GM23338 (cell line): ENCODE data around the gene BRD3. TPM values are rescaled to one million over a fixed set of nuclear protein-coding genes. Genes with fewer than 3 reads are reported as not detected.

Source experiments
- ATAC-seq: fragments of 200-7000 bp; cut with Tn5 transposase; 3 replicates; pipeline ENCODE4 v1.9.1; 2020
- DNase-seq: peaks from one replicate; pipeline ENCODE4 v3.0.0-alpha.2; 2015; ENCODE audit warnings: low spot score
- H2AFZ ChIP-seq: fragments of 200-600 bp; sonication (generic); 2 replicates; pipeline ENCODE4 v1.8.0; 2016; ENCODE audit warnings: antibody characterized with exemption, mild to moderate bottlenecking, moderate library complexity
- H3F3A ChIP-seq: fragments of 200-600 bp; sonication (generic); replicated peaks from 2 replicates; pipeline ENCODE4 v1.8.0; 2017; ENCODE audit warnings: antibody characterized with exemption, mixed run types, low read depth
- H3K27ac ChIP-seq: fragments of 200-600 bp; sonication (generic); 2 replicates; pipeline ENCODE4 v1.6.1; 2016; ENCODE audit warnings: low read depth
- H3K27me3 ChIP-seq: fragments of 200-600 bp; sonication (generic); 2 replicates; pipeline ENCODE4 v1.8.0; 2016; ENCODE audit warnings: mild to moderate bottlenecking, mixed run types, moderate library complexity; ENCODE audit not compliant: insufficient read depth
- H3K36me3 ChIP-seq: fragments of 200-600 bp; sonication (generic); 2 replicates; pipeline ENCODE4 v1.8.0; 2016; ENCODE audit warnings: mild to moderate bottlenecking; ENCODE audit not compliant: insufficient read depth
- H3K4me1 ChIP-seq: fragments of 200-600 bp; sonication (generic); 2 replicates; pipeline ENCODE4 v1.8.0; 2016; ENCODE audit warnings: mild to moderate bottlenecking, moderate library complexity; ENCODE audit not compliant: insufficient read depth
- H3K4me2 ChIP-seq: fragments of 200-600 bp; sonication (generic); 2 replicates; pipeline ENCODE4 v1.7.1; 2017; ENCODE audit warnings: mixed run types
- H3K4me3 ChIP-seq: fragments of 200-600 bp; sonication (generic); 2 replicates; pipeline ENCODE4 v1.6.1; 2016; ENCODE audit warnings: mixed run types
- H3K79me2 ChIP-seq: fragments of 200-600 bp; sonication (generic); replicated peaks from 2 replicates; pipeline ENCODE4 v1.8.0; 2017; ENCODE audit warnings: mild to moderate bottlenecking; ENCODE audit not compliant: insufficient read depth
- H3K9me2 ChIP-seq: fragments of 200-600 bp; sonication (generic); 2 replicates; pipeline ENCODE4 v1.8.0; 2017; ENCODE audit not compliant: insufficient read depth
- H4K20me1 ChIP-seq: fragments of 200-600 bp; sonication (generic); replicated peaks from 2 replicates; pipeline ENCODE4 v1.8.0; 2017; ENCODE audit warnings: mild to moderate bottlenecking; ENCODE audit not compliant: insufficient read depth
- H3K27ac Mint-ChIP-seq: 2 replicates; pipeline ENCODE4 v1.8.0; 2020; ENCODE audit warnings: inconsistent platforms, mild to moderate bottlenecking, moderate library complexity, mixed read lengths
- H3K27me3 Mint-ChIP-seq: 3 replicates; pipeline ENCODE4 v1.8.0; 2022; ENCODE audit warnings: low read depth, mild to moderate bottlenecking, moderate library complexity, mixed read lengths, inconsistent platforms; ENCODE audit not compliant: insufficient read depth, poor library complexity
- H3K36me3 Mint-ChIP-seq: 3 replicates; pipeline ENCODE4 v1.8.0; 2021; ENCODE audit warnings: low read depth, mild to moderate bottlenecking, inconsistent platforms, moderate library complexity, mixed read lengths
- H3K4me1 Mint-ChIP-seq: 3 replicates; pipeline ENCODE4 v1.8.0; 2020; ENCODE audit warnings: mild to moderate bottlenecking, inconsistent platforms, mixed read lengths
- H3K4me3 Mint-ChIP-seq: 3 replicates; pipeline ENCODE4 v1.8.0; 2021; ENCODE audit warnings: moderate library complexity, mild to moderate bottlenecking, inconsistent platforms, mixed read lengths
- H3K9me3 Mint-ChIP-seq: 3 replicates; pipeline ENCODE4 v1.8.0; 2020; ENCODE audit warnings: moderate library complexity, mild to moderate bottlenecking, inconsistent platforms, mixed read lengths
- POLR2AphosphoS5 ChIP-seq: IDR thresholded peaks from 2 replicates; pipeline ENCODE4 v1.6.1; 2016; ENCODE audit warnings: antibody characterized with exemption, low read depth
- polyA plus RNA-seq: library from polyadenylated mRNA; unstranded; fragments of >200 nt; fragmentation: Nextera tagmentation; extraction: Ambion mirVana; gene quantifications from 2 replicates; pipeline ENCODE4 v1.2.1, GENCODE V29; 2016
- total RNA-seq: library from RNA; depleted of rRNA; stranded (reverse); fragments of >200 nt; shearing (Covaris generic); gene quantifications from 2 replicates; pipeline ENCODE4 v1.2.3, GENCODE V29; 2014
- TF ChIP-seq, protein P1 (sequence below): fragments of 250-450 bp; sonication (Bioruptor Pico); IDR thresholded peaks from 2 replicates; pipeline ENCODE4 v1.5.0; 2020; ENCODE audit warnings: mild to moderate bottlenecking, moderate library complexity
- TF ChIP-seq, protein P2 (sequence below): IDR thresholded peaks from one replicate; pipeline ENCODE4 v1.6.1; 2018; ENCODE audit warnings: antibody characterized with exemption; ENCODE audit not compliant: unreplicated experiment

BRD3 gene
- total and polyA plus RNA-seq, 2 experiments from 2014 or later, result 46.0 to 88.0 TPM

- H3K27ac ChIP-seq, result no peak overlapping the region
- peaks cover 2% of the 10 kb centered on the region; the same call in 1 of the 3 replicates for H3K9me3 Mint-ChIP-seq
Observed at GRCh38 chr9:134085674-134086073, 17.8 kb upstream of the BRD3 start.

GRCh38 chr9:134083451-134083850, 15.6 kb upstream of the BRD3 start:
- no peaks in the 10 kb centered on the region for H3K79me2 ChIP-seq
- TF ChIP-seq, protein P1, sequence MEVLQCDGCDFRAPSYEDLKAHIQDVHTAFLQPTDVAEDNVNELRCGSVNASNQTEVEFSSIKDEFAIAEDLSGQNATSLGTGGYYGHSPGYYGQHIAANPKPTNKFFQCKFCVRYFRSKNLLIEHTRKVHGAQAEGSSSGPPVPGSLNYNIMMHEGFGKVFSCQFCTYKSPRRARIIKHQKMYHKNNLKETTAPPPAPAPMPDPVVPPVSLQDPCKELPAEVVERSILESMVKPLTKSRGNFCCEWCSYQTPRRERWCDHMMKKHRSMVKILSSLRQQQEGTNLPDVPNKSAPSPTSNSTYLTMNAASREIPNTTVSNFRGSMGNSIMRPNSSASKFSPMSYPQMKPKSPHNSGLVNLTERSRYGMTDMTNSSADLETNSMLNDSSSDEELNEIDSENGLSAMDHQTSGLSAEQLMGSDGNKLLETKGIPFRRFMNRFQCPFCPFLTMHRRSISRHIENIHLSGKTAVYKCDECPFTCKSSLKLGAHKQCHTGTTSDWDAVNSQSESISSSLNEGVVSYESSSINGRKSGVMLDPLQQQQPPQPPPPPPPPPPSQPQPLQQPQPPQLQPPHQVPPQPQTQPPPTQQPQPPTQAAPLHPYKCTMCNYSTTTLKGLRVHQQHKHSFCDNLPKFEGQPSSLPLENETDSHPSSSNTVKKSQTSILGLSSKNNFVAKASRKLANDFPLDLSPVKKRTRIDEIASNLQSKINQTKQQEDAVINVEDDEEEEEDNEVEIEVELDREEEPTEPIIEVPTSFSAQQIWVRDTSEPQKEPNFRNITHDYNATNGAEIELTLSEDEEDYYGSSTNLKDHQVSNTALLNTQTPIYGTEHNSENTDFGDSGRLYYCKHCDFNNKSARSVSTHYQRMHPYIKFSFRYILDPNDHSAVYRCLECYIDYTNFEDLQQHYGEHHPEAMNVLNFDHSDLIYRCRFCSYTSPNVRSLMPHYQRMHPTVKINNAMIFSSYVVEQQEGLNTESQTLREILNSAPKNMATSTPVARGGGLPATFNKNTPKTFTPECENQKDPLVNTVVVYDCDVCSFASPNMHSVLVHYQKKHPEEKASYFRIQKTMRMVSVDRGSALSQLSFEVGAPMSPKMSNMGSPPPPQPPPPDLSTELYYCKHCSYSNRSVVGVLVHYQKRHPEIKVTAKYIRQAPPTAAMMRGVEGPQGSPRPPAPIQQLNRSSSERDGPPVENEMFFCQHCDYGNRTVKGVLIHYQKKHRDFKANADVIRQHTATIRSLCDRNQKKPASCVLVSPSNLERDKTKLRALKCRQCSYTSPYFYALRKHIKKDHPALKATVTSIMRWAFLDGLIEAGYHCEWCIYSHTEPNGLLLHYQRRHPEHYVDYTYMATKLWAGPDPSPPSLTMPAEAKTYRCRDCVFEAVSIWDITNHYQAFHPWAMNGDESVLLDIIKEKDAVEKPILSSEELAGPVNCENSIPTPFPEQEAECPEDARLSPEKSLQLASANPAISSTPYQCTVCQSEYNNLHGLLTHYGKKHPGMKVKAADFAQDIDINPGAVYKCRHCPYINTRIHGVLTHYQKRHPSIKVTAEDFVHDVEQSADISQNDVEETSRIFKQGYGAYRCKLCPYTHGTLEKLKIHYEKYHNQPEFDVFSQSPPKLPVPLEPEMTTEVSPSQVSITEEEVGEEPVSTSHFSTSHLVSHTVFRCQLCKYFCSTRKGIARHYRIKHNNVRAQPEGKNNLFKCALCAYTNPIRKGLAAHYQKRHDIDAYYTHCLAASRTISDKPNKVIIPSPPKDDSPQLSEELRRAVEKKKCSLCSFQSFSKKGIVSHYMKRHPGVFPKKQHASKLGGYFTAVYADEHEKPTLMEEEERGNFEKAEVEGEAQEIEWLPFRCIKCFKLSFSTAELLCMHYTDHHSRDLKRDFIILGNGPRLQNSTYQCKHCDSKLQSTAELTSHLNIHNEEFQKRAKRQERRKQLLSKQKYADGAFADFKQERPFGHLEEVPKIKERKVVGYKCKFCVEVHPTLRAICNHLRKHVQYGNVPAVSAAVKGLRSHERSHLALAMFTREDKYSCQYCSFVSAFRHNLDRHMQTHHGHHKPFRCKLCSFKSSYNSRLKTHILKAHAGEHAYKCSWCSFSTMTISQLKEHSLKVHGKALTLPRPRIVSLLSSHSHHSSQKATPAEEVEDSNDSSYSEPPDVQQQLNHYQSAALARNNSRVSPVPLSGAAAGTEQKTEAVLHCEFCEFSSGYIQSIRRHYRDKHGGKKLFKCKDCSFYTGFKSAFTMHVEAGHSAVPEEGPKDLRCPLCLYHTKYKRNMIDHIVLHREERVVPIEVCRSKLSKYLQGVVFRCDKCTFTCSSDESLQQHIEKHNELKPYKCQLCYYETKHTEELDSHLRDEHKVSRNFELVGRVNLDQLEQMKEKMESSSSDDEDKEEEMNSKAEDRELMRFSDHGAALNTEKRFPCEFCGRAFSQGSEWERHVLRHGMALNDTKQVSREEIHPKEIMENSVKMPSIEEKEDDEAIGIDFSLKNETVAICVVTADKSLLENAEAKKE, result no peak
- no peak overlapping the region for H3K27ac Mint-ChIP-seq
- no peak overlapping the region for H3K4me3 ChIP-seq
- H3K4me1 Mint-ChIP-seq, result no peaks in the 10 kb centered on the region
- peaks cover 15% of the 10 kb centered on the region for H3K27me3 Mint-ChIP-seq
- no peak overlapping the region for H3K4me2 ChIP-seq
- no peaks in the 10 kb centered on the region for H3K36me3 ChIP-seq
- no peaks in the 10 kb centered on the region; the same call in 2 of the 3 replicates for H3K36me3 Mint-ChIP-seq
- no peaks in the 10 kb centered on the region for H3K4me1 ChIP-seq
- no peak overlapping the region for H3K4me3 Mint-ChIP-seq
- no peaks in the 10 kb centered on the region; the same call in 1 of the 2 replicates for H3K9me2 ChIP-seq
- H4K20me1 ChIP-seq, result no peaks in the 10 kb centered on the region
- DNase-seq, result no peak
- no peak overlapping the region for H2AFZ ChIP-seq
- no peak overlapping the region for H3K27ac ChIP-seq
- H3K9me3 Mint-ChIP-seq, result peaks cover 9% of the 10 kb centered on the region; the same call in 1 of the 3 replicates
- ATAC-seq, result no peak
- H3F3A ChIP-seq, result no peaks in the 10 kb centered on the region
- no peaks in the 10 kb centered on the region for H3K27me3 ChIP-seq

More at GRCh38 chr9:134085674-134086073, 17.8 kb upstream of the BRD3 start:
- Mint-ChIP-seq H3K36me3 (no peaks in the 10 kb centered on the region; the same call in 2 of the 3 replicates), H3K4me3 (no peak overlapping the region), H3K4me1 (peaks cover 2% of the 10 kb centered on the region; the same call in 1 of the 3 replicates), H3K27me3 (peaks cover 19% of the 10 kb centered on the region), H3K27ac (no peak overlapping the region)
- Histone ChIP-seq H3K79me2 (no peaks in the 10 kb centered on the region), H4K20me1 (no peaks in the 10 kb centered on the region), H3F3A (no peaks in the 10 kb centered on the region), H3K9me2 (no peaks in the 10 kb centered on the region; the same call in 1 of the 2 replicates), H3K4me3 (no peak overlapping the region), H3K4me1 (no peaks in the 10 kb centered on the region), H3K4me2 (no peak overlapping the region), H3K36me3 (no peaks in the 10 kb centered on the region), H2AFZ (no peak overlapping the region), H3K27me3 (no peaks in the 10 kb centered on the region)
- ATAC-seq (no peak), DNase-seq (no peak)
- no peak for TF ChIP-seq POLR2AphosphoS5
- TF ChIP-seq, protein P2, sequence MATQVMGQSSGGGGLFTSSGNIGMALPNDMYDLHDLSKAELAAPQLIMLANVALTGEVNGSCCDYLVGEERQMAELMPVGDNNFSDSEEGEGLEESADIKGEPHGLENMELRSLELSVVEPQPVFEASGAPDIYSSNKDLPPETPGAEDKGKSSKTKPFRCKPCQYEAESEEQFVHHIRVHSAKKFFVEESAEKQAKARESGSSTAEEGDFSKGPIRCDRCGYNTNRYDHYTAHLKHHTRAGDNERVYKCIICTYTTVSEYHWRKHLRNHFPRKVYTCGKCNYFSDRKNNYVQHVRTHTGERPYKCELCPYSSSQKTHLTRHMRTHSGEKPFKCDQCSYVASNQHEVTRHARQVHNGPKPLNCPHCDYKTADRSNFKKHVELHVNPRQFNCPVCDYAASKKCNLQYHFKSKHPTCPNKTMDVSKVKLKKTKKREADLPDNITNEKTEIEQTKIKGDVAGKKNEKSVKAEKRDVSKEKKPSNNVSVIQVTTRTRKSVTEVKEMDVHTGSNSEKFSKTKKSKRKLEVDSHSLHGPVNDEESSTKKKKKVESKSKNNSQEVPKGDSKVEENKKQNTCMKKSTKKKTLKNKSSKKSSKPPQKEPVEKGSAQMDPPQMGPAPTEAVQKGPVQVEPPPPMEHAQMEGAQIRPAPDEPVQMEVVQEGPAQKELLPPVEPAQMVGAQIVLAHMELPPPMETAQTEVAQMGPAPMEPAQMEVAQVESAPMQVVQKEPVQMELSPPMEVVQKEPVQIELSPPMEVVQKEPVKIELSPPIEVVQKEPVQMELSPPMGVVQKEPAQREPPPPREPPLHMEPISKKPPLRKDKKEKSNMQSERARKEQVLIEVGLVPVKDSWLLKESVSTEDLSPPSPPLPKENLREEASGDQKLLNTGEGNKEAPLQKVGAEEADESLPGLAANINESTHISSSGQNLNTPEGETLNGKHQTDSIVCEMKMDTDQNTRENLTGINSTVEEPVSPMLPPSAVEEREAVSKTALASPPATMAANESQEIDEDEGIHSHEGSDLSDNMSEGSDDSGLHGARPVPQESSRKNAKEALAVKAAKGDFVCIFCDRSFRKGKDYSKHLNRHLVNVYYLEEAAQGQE, result no peak
